Measurements from ENCODE around the gene XPNPEP1.
A peak's percentile ranks its signal among the peaks of the same experiment; 100 is the strongest.

XPNPEP1 gene

DNA sequence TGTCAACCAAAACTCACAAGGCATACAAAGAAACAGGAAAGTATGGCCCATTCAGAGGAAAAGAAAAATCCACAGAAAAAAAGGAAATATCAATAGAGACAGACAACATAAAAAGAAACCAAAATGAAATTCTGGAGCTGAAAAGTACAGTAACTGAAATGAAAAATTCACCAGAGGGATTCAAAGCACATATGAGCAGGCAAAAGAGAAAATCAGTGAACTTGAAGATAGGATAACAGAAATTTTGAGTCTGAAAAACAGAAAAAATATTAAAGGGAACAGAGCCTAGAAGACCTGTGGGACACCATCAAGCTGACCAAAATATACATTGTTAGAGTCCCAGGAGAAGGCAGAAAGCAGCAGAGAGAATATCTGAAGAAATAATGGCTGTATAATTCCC is 60.6 kb downstream of the XPNPEP1 start:
- DNase-seq (ENCODE audit: low spot score), result no peak

DNA sequence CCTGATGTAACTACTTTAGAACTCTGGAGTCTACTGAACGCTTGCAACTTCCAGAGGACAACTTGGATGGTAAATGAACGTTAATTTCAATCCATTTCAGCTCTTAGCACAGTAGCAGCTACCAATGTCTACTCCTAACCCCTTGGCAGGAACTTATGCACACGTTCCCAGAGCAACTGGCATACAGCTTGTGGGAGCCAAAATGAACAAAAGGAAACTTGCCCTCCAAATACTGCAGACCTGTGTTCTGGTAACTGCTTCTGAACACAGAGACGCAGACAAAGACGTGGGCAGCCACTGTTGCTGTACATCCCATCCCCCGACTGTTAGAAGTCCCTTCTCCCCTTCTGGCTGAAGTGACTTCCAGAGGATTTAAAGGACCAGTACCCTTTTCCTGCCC is 61.3 kb downstream of the XPNPEP1 start:
- DNase-seq (ENCODE audit: low spot score), result no peak

DNA sequence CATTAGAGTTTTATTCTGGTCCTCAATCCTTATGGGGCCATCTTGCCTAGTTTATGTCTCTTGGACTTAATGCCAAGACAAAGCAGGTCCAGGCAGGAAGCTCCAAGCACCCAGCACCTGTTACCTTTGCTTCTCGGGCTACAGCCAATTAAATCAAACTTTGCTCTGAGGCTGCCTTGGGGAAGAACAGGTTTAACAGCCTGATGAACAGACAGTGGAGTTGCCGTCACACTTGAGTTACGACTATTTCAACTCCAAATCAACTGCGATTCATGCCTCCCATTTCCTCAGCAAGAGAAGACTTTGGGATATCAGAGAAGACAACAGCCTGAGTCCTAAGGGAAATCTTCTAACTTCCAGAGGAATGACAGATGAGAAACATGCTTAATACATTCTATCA is 62.2 kb downstream of the XPNPEP1 start:
- DNase-seq (ENCODE audit: low spot score), result no peak

DNA sequence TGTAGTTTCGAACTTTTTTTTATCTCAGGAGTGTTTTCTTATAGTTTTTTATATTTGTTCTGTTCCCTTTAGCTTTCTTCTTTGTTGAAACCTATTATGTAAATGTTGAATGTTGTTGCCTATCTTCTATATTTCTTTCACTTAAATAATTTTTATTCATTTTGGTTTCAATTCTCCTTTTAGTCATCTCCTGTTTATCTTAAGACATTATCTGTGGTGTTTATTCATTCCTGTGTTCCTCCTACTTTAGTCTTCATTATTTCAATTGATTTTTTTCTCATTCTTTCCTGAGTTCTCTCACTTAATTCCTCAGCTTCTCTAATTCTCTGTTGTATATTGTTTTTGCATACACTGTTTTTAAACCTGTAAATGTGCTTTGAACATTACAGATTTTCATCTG is 64.1 kb downstream of the XPNPEP1 start:
- no peak for DNase-seq (ENCODE audit: low spot score)

DNA sequence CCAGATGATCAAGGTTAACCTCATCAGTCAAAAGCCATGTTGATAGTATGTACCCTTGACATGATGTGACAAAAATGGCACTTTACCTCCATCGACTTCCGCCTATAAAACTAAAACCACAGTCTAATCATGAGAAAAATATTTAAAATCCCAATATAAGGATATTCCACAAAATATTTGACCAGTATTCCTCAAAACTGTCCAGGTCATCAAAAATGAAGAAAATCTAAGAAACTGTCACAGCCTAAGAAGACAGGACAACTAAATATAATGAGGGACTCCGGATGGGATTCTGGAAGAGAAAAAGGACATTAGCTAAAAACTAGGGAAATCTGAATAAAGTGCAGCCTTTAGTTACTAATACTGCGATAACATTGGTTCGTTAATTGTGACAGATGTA is 67.6 kb downstream of the XPNPEP1 start:
- DNase-seq (ENCODE audit: low spot score), result no peak

DNA sequence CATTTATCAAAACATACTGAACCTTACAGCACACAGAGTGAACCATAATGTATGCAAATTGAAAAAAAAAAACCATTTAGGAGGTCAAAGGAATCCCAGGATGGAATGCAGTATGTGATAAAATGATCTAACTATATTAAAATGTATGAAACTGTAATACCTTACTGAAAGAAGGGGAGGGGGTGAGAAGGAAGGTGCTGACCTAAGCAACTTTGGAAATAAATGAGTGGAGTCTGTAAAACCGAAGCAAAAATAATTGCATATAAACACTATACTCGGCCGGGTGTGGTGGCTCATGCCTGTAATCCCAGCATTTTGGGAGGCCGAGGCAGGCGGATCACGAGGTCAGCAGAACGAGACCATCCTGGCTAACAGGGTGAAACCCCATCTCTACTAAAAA is 69.4 kb downstream of the XPNPEP1 start:
- DNase-seq (ENCODE audit: low spot score), result no peak

DNA sequence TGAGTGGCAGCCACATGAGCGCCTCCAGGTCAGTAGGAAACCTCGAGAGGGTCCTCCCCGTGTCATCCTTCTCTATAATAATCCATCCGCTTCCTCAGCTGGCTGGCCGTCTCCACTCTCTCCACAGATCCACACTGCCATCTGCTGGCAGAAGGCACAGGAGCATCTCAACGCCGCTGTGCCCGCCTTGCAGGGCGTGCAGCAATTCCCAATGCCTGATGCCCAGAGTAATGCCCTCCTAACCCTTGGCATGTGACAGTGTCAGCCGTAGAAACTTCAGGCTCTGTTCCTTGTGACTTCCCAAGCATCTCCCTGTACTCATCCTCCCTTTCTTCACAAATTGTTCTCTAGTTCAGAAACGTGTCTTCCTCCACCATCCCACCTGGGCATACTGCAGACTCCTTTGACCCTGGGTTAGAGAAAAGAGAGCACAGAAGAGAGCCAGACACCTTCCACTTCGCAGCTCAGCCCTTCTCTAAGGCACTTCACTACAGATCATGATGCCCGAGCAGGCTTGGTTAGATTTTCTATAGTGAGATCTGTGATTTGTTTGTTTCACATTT is 70.8 kb downstream of the XPNPEP1 start:
- peak; percentile 68 for DNase-seq (ENCODE audit: low spot score)

DNA sequence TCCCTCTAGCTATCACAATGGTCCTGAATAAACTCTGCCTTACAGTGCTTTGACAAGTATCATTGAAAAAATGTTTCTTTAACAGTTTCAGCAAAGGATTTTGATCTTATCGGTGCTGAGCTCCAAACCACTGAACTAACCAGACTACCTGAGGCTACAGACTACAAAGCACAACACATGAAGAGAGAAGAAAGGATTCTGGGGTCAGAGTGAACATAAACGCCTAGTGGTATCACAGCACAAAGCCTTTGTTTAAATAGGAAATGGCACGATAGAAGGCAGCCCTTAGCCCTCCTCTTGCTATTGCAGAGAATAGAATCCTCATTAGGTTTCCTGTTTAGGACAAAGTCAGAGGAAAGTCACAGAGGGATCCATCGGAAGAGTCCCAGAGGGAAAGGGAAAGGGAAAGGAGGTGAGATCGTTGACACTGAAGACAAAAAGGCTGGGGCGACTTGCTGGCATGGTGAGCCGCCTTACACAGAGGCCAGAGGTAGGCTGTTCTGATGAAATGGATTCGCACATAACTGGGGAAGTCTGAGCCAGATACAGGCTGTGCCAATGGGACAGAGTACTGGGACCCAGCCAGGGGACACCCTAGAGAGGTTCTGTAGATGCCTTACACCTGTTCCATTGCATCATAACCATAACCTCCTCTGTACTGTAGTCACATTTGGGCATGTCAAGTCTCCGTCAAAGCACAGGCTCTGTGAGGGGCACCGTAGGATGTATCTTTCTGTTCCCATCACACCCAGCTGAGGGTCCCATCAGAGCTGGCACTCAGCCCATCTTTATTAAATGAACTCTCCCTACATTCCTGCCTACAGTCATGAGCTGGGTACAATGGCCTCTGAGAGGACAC is 71.5 kb downstream of the XPNPEP1 start:
- no peak for DNase-seq (ENCODE audit: low spot score)

DNA sequence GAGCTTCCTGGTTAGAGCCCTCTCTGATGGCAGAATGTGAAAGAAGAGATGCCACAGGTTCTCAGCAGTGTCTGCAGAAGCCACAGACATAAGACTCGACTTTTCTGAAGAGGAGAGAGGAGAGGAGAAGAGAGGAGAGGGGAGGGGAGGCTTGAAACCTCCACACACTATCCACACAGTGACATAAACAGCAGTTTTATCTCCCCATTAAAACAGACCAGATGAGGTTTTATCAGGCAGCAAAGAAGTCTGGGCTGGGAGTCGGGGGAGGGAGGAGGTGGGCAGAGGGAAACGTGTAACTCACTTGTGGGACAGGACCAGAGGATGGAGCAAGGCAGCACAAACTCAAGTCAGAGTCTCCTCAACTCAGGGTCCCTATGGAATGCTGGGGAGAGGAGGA is 76.5 kb downstream of the XPNPEP1 start:
- no peak for DNase-seq (ENCODE audit: low spot score)

DNA sequence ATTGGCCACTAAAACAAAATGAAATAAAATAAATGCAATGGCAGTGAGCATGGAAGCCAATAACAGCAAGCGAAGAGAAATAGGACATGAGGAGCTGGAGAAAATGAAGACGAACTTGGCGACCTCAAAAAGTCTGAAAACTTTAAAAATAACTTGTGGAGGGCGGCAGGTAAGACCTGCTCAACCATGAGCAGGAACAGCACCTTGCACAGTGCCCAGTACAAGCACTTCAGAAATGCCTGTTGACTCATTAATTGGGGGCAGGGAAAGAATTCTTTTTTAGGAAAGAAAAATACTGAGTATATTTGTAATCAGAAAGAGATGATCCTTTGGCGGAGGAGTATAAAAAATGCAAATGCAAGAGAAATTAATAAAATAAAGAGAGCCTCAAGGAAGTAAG is 78.0 kb downstream of the XPNPEP1 start:
- DNase-seq (ENCODE audit: low spot score), result no peak

DNA sequence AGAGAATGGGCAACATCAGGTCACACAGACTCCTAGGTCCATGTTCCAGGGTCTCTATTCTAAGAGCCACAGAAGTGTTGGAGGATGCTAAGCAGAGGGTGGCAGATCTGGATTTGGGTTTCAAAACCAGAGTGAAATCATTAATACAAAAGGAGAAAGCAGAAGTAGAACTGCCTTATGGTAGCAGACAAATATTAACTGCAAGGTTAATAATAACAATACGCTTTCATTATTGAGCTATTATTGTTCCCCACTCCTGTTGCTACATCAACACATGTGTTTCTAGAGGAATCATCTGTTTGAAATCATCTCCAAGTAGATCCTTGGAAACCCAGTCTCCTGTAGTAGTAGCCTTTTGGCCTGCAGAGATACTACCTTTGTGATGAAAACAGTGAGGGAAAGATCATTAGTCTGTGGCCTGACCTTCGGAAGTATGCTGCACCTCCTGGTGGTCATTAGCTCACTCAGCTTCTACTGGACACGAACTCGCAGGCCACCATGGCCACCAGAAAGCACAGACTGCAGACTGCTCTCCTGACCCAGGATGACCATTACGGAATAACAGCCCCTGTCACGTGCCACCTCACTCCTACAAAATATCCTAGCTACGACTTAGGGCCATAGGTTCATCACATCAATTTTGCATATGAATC is 84.6 kb downstream of the XPNPEP1 start:
- DNase-seq (ENCODE audit: low spot score), result no peak

DNA sequence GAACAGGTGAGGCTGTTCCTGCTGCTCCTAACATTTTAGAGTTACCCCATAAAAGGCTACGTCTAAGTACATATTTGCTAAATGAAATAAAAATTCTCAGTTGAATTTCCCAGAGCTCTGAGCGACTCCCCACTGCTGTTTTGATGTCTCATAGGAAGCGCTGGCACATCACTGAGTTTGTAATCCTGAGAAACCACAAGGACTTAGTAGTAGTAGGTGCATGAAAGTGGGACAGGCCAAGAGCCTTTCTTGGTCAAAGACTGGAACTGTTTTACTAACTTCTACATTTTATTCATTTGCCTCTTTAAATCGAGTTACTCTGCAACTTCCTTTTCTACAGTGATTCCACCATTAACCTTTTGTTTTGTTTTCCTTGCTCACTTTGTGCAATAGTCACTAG is 85.9 kb downstream of the XPNPEP1 start:
- no peak for DNase-seq (ENCODE audit: low spot score)

DNA sequence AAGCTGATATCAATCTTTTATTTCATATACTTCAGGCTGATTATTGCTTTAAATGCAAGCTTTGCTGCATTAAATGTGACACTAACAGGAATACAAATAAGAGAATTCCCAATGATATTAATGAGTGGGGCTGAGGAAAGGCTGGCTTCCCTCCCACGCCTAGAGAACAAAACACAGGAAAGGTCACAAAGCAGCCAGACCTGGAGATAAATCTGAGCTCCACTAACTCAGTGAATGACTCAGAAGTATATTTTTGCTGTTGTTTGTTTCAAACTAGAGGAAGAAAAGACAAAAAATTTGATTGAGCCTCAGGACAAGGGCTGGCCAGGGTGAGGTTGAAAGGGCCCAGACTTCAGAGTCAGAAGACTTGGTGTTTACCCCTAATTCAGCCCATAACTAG is 88.1 kb downstream of the XPNPEP1 start:
- no peak for DNase-seq (ENCODE audit: low spot score)

DNA sequence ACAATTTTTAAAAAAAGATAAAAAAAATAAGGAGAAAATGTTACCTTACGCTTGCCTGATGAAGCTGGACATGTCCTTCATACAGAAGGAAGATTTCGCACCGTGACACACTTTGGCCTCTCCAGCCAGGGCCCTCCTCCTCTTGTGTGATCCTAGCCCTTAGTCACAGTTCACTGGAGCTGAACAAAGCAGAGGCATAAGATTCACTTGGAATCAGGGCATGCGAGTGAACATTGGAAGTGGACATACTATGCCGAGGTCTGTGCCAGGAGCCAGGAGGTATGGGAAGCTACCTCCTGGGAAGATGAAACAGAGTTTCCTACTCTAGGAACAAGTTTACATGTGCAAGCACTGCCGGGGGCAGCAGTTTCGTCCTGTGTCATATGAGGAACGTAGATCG is 91.5 kb downstream of the XPNPEP1 start:
- DNase-seq (ENCODE audit: low spot score), result no peak

DNA sequence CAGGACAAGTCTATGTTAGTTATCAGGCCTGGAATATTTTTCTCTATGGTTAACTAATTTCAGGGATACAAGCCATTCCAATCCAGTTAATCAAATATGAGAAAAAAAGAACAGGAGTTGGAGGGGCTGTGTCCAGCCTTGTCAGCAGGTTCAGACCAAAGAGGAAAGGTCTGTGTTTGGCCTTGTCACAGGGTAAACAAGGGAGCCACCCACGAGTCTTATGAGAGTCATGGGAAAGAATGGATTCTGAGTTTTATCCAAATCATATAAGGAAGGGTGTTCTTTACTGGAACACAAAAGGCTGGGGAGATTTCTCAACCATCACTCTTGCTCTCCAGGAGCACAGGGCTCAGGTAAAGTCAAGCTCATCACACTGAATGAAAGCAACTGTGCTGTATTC is 99.1 kb downstream of the XPNPEP1 start:
- no peak for DNase-seq (ENCODE audit: low spot score)

DNA sequence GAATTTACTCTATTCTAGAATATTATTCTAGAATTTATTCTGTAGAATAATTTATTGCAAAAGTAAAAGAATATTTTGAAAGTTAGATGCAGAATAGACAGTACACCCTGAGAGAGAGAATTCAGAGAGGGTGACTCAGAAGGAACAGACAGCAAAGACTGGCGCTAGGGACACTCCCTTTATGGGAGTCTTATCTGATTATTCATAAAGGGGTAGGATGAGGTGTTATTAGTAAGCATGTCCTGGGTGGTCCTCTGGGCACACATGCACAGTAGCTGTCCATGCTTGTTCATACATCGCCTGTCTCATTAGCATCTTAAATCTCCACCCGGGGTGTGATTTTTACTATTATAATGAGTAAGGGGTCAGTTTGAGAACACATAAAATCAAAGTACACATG is 100.1 kb downstream of the XPNPEP1 start:
- no peak for DNase-seq (ENCODE audit: low spot score)

DNA sequence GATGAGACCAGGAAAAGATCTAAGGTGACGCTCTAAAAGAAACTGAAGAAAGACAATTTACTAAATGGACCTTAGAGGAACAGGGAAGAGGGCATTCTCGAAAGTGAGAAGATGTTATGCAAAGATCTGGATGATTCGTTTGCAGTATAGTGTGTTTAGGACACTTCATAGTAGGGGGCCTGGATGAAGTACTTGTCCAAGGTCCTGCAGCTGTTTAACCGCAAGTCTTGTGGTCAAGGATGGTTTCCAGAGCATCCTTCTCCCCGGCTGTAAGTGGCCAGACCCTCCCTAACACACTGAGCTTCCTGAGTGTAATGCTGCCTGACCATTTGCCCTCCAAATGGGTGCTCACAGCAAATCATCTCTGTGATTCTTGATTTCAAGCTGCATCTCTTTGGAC is 101.6 kb downstream of the XPNPEP1 start:
- DNase-seq (ENCODE audit: low spot score), result no peak

DNA sequence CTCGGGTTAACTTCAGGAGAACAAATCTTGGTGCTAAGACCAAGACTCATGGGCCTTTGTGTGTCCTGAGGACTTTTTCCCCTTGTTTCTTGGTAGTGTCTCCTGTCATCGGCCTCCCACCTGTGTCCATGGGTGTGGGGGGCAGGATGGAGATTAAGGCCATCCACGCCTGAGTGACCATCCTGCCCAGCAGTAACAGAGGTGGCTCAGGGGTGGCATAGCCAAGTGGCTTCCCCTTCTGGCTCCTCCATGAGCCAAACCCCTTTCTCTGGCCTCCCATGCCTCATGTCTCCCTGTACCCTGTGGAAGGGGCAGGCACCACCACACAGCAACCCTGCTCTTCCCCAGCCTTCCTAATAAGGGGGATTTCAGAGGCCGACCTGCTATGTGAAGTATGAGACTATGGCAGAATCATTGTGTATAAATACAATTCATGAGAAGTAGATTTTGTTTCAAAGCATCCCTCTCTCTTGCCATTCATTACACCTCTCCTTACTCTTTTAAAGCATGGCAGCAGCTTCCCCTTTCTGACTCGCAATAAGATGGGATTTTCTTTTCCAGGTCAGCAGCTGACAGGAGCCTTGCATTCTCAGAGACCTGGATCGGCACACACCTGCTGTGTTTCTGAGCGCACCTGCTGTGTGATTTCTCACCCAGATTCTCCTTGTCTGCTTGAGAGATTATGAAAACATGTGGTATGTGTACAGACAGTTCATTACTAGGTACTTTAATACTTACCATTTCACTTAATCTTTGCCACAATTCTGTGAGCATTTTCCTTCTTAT is 102.5 kb downstream of the XPNPEP1 start:
- DNase-seq (ENCODE audit: low spot score), result no peak

DNA sequence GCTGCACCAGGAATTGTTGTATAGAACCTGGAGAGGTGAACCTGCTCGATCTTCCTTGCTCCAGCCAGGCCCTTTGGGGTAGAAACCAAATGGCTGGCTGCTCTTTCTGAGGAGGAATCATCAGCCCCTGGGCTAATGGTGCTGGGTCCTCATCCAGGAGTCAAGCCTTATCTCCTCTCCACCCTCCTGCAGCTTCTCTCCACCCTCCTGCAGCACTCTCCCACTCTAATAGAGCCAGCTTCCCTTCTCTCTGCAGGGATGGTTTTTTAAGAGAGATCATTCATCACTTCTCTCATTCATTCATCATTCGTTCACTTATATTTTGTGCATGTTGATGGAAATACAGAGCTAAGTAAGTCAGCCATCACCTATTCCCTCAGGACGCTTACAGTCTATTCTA is 103.5 kb downstream of the XPNPEP1 start:
- no peak for DNase-seq (ENCODE audit: low spot score)

Data from CD4-positive, alpha-beta T cell treated with Interleukin-15 for 4 hours (primary cell).